Stimulated activated CD8-positive, alpha-beta memory T cell treated with anti-CD3 and anti-CD28 coated beads, Interleukin-7, amount 100 ng/mL, for 48 hours (primary cell): Measurements from ENCODE around the gene PCMTD2.
"Not testable (repeated sequence)": the region's sequence is repeated elsewhere in the genome, so short reads cannot be mapped to it uniquely, and the experiment has no call there.

Experiments used
- DNase-seq, 2 donors: peaks; one replicate each; pipeline ENCODE4 v3.0.0-alpha.2; 2020; ENCODE audit warnings: low read depth in 1 of 2; ENCODE audit errors: extremely low read depth in 1 of 2

Gene PCMTD2

GRCh38 chr20:64285579-64286446, 30.3 kb downstream of the PCMTD2 start:
- DNase-seq = peak; percentile 89 to 94

GRCh38 chr20:64286447-64287263, 31.1 kb downstream of the PCMTD2 start:
- not testable (repeated sequence) for DNase-seq

DNA sequence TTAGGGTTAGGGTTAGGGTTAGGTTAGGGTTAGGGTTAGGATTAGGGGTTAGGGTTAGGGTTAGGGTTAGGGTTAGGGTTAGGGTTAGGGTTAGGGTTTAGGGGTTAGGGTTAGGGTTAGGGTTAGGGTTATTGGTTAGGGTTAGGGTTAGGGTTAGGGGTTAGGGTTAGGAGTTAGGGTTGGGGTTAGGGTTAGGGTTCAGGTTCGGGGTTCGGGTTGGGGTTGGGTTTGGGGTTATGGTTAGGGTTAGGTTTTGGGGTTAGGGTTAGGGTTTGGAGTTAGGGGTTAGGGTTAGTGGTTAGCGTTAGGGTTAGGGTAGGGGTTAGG, 31.7 kb downstream of the PCMTD2 start:
- DNase-seq = not testable (repeated sequence)

GRCh38 chr20:64292167-64292566, 36.6 kb downstream of the PCMTD2 start:
- DNase-seq = not testable (repeated sequence)

DNA sequence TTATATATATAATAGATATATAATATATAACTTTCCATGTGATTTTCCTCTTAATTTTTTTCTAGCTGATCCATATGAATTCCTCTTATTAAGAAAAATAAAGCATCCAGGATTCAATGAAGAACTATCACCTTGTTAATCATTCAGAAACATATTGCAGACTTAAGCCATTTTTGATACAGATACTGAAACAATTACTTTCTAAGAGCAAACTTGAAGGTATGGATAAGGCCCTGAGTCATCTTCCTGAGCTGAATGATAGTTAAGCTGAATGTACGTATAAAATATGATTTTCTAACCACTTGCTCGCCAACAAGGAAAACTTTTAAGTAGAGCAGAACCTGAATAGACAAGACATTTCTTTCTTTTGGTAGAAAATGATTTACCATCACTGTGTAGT, 47.5 kb downstream of the PCMTD2 start:
- not testable (repeated sequence) for DNase-seq

DNA sequence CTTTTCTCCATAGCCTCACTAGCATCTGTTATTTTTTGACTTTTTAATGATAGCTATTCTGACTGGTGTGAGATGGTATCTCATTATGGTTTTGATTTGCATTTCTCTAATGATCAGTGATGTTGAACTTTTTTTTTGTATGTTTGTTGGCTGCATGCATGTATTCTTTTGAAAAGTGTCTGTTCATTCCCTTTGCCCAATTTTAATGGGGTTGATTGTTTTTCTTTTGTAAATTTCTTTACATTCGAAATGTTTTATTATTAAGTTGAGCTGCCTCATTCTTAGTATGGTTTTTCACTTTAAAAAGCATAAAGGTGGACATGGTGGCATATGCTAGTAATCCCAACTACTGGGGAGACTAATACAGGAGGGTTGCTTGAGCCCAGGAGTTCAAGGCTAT, 58.2 kb downstream of the PCMTD2 start:
- not testable (repeated sequence) for DNase-seq

GRCh38 chr20:64315381-64315780, 59.8 kb downstream of the PCMTD2 start:
- not testable (repeated sequence) for DNase-seq

DNA sequence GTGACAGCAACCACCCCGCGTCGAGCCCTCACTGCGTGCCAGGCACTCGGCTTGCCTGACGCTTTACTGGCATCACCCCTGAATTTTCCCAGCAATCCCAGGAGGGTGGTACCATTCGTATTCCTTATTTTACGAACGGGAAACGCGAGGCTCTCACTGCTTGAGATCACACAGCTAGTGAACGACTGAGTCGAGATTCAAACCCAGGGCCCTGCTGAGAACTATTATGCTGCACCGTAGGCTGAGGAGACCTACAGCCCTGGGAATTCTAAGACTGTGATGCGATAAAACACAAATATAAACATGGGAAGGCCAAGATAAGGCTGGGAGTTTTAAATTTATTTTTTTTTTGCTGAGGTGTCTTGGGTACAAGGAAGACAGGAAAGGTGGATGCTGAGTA, 60.3 kb downstream of the PCMTD2 start:
- not testable (repeated sequence) for DNase-seq

DNA sequence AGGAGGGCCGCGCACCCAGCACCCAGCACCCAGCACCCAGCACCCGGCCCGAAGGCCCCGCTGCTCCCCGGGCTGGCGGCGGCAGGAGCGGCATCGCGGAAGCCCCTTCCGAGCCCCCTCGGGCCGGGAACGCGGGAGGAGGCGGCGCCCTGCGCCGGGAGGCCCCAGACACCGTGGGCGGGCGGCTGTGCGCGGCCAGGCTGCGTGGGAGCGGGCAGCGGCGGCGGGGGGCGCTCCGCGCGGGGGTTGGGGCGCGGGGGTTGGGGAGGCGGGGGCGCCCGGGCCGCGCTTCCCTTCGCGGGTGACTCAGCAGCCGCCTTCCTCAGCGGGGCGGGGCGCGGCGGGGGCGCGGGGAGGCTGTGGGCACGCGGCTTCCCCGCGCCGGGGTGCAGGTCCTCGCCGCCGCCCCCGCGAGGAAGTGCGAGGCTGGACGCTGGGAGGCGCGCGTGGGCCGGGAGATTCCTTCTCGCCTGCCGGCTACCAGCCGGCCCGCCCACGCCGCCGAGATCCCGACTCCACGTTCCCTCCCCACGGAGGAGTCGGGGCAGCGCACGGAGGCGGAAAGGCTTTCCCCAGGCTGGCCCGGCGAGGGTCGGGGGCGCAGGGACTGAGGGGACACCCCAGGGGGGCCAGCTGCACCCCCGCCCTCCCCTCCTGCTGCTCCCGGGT, 61.0 kb downstream of the PCMTD2 start:
- DNase-seq = not testable (repeated sequence)

DNA sequence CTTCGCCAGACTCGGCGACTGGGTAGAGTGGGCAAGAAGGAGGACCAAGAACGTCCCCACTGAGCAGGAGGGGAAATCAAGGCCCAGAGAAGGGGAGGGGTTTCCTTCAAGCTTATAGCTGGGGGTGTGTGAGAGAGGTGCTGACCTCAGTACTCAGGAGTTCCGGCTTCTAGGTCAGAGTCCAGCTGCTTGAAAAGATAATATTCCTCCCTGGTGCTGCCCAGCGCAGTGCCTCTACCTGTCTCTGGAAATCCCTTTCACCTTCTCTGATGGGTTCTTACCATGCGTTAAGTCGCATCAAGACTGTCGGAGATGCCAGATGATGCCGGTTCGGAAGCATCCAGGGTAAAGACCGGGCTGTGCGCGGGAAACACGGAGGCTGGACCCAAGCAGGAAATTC, 61.8 kb downstream of the PCMTD2 start:
- not testable (repeated sequence) for DNase-seq

GRCh38 chr20:64318056-64318455, 62.5 kb downstream of the PCMTD2 start:
- not testable (repeated sequence) for DNase-seq

GRCh38 chr20:64322031-64322789, 66.7 kb downstream of the PCMTD2 start:
- not testable (repeated sequence) for DNase-seq
